GM10248 (cell line): ENCODE data around the gene MIGA2.

Experiments
- CTCF ChIA-PET: fragments of 300-600 bp; sonication (Branson Sonifier 250); formaldehyde crosslinking; extraction: SDS; loops from one replicate; lab custom pipeline; 2021; ENCODE audit warnings: antibody characterized with exemption; lab: Yijun Ruan, JAX
- POLR2A ChIA-PET: fragments of 350-650 bp; sonication (Branson Sonifier 250); formaldehyde crosslinking; extraction: SDS; loops from one replicate; lab custom pipeline; 2020; ENCODE audit warnings: antibody characterized with exemption; lab: Yijun Ruan, JAX
- DNase-seq: peaks from one replicate; pipeline ENCODE4 v3.0.0; 2012; ENCODE audit errors: extremely low spot score
- CTCF ChIP-seq: IDR thresholded peaks from 2 replicates; pipeline ENCODE4 v1.5.1; 2012; ENCODE audit warnings: mild to moderate bottlenecking, low read depth; ENCODE audit errors: extremely low read depth, missing control alignments, control extremely low read depth

MIGA2 gene

GRCh38 chr9:129075996-129076639 lies 39.7 kb downstream of the MIGA2 start:
- ChIA-PET POLR2A (no interaction called here), CTCF (no interaction called here)
- DNase-seq, result no peak
- no peak for TF ChIP-seq CTCF

DNA sequence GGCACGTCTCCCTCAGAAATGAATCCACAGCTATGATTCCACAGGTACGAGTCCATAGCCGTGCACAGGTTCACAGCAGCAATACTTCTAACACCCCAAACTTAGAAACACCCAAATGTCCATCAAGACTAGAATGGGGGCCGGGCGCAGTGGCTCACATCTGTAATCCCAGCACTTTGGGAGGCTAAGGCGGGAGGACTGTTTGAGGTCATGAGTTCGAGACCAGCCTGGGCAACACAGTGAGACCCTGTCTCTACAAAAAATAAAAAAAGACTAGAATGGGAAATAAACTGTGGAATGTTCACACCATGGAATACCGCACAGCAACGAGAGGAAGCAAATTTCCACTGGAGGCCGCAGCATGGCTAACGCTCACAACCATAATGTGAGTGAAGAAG lies 40.2 kb downstream of the MIGA2 start:
- no peak for DNase-seq
- no peak for TF ChIP-seq CTCF
- ChIA-PET CTCF (no interaction called here), POLR2A (no interaction called here)

GRCh38 chr9:129077236-129077635 lies 40.8 kb downstream of the MIGA2 start:
- ChIA-PET POLR2A (interaction anchor here (0.6 kb wide), 1 partner anchor 10 kb away, joined by 6 read pairs; no protein-coding TSS in a partner anchor), CTCF (no interaction called here)
- TF ChIP-seq CTCF, result no peak
- no peak for DNase-seq

GRCh38 chr9:129078691-129079503 lies 42.5 kb downstream of the MIGA2 start:
- DNase-seq, result no peak
- POLR2A ChIA-PET, result no interaction called here
- CTCF ChIA-PET, result interaction anchor here (0.8 kb wide), 1 partner anchor 9 kb away, joined by 3 read pairs; no protein-coding TSS in a partner anchor
- TF ChIP-seq CTCF, result no peak

DNA sequence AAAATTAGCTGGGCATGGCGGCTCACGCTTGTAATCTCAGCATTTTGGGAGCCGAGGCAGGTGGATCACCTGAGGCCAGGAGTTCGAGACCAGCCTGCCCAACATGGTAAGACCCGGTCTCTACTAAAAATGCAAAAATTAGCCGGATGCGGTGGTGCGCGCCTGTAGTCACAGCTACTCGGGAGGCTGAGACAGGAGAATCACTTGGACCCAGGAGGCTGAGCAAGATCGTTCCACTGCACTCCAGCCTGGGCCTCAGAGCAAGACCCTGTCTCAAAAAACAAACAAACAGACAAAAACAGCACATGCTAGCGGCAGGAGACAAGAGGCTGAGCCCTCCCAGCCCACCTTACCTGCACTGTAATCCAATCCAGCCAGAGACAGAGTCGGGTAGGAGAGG lies 43.4 kb downstream of the MIGA2 start:
- ChIA-PET POLR2A (no interaction called here), CTCF (interaction anchor here (1.1 to 1.6 kb wide), 4 partner anchors 14 to 544 kb away, joined by 3 to 5 read pairs (median 4); no protein-coding TSS in a partner anchor)
- no peak for TF ChIP-seq CTCF
- DNase-seq, result no peak

DNA sequence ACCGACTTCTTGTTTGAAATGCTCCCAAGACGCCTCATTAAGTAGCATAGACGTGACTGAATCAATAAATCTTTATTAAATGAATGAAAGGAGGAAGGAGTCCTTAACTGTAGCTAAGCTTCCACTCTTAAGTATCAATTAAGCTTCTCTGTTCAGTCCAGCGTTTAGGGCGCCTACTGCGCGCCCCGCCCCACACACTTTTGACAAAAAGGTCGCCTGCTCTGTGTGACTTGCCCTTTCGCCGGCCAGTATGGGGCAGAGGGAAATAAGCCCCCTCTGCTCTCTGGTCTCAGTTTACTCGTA lies 43.8 kb downstream of the MIGA2 start:
- CTCF ChIA-PET, result interaction anchor here (0.8 to 1.6 kb wide), 7 partner anchors 13 to 544 kb away, joined by 3 to 5 read pairs (median 4); partner anchors contain the start of gene SH3GLB2
- POLR2A ChIA-PET, result interaction anchor here (0.9 kb wide), 1 partner anchor 60 kb away, joined by 3 read pairs; no protein-coding TSS in a partner anchor
- DNase-seq, result no peak
- no peak for TF ChIP-seq CTCF
